HG03066 (cell line): ENCODE results near the gene NOL8.
A peak's percentile ranks its signal among the peaks of the same experiment; 100 is the strongest.

ENCODE experiments used
- ATAC-seq: cut with Tn5 transposase; IDR thresholded peaks from one replicate; pipeline ENCODE4 v1.9.1; 2021; ENCODE audit warnings: low read depth; ENCODE audit not compliant: unreplicated experiment

The NOL8 gene

DNA sequence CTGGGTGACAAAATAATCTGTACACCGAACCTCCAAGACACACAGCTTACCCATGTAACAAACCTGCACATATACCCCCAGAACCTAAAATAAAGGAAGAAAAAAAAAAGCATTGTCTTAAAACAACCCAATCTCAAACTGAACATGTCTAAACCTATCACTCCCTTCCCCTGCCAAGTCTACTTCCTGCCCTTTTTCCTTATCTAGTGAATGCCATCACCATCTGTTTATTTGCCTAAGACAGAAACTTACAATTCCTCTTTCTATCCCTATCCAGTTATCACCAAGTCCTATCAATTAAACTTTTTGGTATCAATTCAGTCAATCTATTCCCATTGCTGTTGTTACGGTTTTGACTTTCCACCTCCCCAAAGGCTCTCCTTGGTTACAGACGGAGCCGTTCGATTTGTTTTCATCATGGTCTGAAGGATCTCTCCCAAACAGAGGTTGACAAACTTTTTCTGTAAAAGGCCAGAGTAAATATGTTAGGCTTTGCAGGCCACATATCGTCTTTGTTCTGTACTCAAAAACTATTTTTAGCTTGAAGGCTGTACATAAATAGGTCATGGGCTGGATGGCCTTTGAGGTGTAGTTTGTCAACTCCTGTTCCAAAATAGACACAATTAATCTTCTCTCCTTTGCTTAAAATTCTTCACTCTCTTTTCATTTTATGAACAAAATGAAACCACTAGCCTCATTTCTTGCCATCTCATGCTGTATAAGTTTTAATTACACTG lies 12.1 kb downstream of the NOL8 start:
- ATAC-seq = no peak

DNA sequence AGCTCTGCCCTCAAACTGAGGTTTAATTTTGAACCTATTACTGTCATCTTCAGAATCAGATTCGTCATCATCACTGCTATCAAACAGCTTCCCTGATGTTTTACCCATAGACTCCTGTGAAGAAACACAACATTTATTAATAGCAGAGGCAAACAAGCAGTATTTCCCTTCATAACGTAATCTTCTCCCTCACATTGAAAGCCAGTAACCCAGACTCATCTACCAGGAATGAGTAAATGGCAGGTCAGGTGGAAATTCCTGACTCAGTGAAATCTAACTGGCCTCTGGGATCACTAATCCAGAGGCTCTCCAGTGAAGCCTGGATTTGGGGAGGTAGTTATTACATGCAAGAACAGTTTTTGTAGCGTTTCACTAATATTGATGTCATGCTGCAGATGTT lies 14.6 kb downstream of the NOL8 start:
- no peak for ATAC-seq

DNA sequence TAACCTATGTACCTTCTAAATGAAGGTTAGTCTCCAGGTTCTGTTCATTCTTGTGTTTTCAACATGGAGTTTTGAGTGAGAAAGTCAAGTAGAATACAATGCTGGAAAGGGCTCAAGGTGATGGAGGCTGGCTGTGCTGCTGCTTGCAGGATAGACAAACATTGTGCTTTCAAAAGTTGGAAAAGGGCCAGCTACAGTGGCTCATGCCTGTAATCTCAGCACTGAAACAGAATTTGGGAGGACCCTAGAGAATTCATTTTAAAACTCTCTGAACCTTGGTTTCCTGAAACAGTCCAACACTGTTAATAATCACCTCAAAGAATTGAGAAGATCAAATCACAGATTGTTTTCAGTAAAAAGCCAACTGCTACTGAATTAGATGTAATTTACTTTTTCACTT lies 16.3 kb downstream of the NOL8 start:
- ATAC-seq = no peak

DNA sequence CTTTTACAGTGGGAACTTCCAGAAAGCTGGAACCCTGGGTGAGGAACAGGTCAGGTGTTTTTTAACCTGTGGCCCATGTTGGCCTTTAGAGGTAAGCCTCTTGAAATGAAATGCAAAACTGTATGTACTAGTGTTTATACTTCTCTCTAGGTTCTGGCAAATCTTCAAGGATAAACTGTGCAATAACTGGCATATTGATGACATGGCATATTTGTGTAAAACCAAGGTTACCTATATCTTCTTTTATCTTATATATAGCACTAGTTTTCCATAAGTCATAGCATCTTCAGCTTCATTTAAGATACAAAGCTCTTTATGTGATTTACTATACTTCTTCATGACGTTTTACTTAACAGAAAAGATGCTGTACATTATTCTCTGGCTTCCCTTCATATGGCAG lies 24.2 kb downstream of the NOL8 start:
- no peak for ATAC-seq

DNA sequence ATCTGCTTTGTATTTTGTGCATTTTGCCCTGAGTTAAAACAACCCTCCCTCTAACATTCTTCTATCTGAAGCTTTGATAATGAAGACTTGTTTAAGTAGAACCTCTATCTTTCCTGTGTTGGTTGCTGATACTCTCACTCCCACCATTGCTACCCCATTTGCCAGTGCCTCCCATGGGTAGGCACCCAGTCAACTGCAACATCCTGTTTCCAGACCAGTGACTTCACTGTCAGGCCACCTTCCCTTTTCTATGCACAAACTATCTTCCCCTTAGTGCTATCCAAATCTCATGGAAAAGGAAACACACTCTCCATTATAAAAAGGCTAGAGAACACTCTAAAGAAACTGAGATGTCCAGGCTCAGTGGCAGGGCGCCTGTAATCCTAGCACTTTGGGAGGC lies 26.0 kb downstream of the NOL8 start:
- no peak for ATAC-seq

DNA sequence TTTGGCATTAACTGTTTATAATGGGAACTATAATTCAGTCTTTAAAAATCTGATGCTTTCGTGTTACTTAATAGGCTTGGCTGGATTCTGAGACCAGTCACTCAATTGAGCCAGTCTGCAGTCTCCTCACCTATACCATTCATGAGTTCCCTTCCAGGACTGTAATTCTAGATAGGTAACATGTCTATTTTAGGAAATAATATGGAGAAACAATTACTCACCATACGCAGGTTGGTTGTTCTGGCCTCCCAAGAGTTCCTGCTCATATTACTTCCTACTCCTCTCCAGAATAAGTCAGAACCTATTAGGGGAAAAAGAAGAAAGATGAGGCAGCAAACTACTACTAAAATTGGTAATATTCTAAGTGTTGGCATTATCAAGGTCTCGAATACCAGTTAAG lies 27.1 kb downstream of the NOL8 start:
- ATAC-seq = no peak

DNA sequence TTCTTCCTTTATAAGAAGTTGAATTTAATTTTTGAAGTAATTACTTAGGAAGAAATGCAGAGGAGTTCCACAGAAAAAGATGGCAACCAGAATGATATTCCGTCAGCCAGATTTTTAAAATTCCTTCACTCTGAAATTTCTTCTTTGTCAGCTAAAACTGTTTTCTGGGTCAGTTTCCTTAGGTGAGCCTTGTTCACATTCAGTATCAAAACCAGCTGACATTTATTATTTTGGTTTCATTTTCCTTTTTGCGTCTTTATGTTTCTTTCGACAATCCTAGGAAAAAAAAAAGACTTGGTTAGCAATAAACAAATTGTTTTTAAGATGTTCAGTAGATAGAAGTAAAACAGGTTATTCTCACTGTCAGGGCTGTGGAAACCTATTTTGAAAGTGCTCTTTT lies 27.5 kb downstream of the NOL8 start:
- no peak for ATAC-seq

DNA sequence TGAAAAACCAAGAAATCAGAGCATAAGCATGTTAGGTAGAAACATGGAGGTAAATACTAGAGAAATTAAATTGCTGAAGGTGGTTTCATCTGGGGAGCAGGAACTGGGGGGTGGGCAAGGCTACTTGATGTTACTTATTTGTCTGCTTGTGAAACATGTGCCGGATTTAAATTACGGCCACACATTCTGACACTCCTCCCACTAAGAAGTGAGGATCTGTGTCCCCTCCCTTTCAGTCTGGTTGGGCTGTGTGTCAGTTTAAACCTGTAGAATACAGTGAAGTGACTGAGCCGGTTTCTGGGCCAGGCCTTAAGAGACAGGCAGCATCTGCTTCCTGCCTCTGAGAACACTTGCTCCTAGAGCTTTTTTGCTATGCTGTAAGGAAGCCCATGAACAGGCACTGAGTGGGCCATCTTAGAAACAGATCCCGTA lies 29.3 kb downstream of the NOL8 start:
- ATAC-seq = no peak

DNA sequence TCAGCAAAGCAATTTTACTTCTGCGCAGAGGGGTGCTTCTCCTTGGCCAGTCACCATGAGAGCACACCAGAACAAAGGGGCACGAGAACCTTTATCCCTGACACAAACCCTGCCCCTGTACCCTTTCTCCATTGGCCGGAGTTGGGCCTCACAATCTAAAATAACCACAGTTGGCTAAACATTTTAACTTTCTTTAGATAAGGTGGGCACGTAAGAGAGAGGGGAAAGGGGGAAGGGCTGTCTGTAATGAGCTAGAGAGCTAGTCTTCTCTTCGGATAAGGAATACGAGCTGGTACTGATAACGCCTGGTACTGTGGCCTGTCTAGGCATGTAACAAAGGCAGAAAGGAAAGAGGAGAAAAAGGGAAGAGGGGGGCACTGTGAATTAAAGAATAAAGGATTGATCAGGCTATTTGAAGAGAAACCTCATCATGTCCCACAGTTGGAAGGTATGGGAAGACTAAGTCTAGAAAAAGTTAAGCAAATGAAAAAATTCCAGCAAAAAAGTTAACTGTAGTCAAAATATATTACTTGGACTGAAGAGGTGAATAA lies 29.8 kb downstream of the NOL8 start:
- no peak for ATAC-seq

DNA sequence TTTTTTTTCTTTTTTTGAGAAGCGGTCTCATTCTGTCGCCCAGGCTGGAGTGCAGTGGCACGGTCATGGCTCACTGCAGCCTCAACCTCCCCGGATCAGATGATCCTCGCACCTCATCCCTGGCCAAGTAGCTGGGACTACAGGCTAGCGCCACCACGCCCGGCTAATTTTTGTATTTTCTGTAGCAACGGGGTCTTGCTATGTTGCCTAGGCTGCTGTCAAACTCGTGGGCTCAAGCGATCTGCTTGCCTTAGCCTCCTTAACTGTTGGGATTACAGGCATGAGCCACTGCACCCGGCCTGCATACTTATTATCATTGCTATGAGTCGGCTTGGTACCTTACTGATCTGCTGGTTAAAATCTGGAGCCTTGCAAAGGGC lies 30.9 kb downstream of the NOL8 start:
- no peak for ATAC-seq

DNA sequence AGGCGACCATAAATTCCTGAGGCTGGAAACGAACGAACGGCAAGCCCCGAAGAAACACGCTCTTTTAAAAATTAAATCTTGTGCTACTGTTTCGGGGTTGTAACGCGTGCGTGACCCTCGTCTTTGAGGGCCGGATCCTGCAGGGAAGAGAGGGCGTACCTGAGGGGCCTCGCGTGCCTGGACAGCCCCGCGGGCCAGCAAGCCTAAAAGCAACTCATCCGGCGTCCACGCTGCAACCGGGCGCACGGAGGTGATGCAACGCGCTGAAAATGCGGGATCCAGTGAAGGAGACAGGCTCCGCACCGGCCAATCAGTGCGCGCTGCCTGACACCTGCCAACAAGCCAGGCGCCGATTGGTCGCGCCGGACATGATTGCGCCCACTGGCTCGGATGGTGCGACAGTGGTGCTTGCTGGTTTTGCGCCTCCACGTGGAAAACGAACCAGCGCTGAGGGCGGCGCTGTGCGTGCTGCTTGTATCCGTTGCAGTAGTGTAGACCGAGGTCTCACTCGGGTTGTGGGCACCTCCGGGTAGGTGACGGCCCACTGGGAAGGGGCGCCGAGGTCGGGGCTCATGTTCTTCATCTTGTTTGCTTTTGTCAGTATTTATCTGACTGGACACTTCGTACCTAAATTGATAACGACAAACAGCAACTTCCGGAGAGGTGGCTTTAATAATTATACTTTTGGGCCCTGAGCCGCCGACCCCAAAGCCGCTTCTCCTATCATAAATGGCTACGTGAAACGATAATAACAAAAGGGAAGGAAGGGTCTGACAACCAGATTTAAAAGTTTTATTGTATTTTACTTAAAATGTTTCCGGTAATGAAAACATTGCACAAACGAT lies 31.5 kb downstream of the NOL8 start, which contains the start of gene IARS1:
Gene IARS1, minus strand, starts transcription at position 246 of the 845 bp plus-strand sequence. CDS start 4,278 bp downstream, outside the sequence.
- peak; percentile 97 for ATAC-seq

DNA sequence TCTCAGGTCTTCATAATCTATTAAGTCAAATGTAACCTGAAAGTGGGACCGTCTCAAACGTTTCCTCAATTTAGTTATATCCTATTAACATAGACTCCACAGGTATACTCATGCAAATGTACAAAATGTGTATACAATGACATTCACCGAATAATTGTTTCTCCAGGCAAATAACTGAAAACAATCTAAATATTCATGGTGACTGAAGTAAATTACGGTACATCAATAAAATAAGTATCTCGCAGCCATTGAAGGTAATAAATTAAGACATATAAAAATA lies 32.1 kb downstream of the NOL8 start:
- ATAC-seq = no peak

DNA sequence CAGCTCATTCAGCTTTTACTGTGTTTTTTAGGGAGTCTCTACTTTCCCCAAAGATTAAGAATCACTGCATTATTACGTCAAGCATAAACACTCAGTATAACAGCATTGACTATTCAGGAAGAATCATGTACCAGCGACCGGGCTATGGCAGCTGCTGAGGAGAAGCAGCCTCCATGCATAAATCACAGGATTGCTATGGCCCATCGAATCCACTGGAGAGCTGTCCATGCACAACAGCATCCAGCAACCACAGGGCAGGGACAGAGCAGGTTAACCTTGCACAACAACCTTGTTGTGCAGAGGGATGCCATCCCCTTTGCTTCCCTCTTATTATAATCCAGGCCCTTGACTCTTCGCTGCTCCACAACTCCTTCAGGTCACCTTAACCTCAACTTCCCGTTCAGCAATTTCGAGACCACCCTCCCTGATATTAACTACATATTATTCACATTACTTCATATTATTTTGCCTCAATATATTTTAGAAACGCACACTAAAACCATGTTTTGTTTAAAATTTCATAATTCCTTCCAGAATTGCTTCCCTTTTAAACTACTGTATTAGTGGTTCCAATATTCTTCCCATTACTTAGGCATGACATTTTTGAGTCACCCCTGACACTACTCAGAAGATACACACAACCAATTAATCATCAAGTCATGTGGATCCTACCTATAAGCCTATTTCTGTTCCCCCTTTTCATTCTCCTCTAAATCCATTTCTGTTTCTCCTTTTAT lies 32.6 kb downstream of the NOL8 start:
- no peak for ATAC-seq

DNA sequence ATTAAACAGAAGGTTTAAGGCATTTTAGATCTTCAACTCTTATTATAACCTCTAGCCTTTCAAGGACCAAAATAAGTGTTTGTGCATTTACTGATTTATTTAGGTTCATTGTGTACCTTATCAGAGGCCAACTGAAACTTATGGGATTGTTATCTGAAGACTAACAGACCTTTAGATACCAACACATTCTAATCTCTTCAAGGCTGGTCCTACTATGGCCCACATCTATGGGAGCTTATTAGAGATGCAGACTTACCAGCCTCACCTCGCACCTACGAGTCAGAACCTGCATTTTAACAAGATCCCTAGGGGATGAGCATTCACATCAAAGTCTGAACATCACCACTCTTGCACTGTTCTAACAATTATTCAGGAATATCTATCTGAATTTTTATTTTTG lies 33.6 kb downstream of the NOL8 start:
- no peak for ATAC-seq

DNA sequence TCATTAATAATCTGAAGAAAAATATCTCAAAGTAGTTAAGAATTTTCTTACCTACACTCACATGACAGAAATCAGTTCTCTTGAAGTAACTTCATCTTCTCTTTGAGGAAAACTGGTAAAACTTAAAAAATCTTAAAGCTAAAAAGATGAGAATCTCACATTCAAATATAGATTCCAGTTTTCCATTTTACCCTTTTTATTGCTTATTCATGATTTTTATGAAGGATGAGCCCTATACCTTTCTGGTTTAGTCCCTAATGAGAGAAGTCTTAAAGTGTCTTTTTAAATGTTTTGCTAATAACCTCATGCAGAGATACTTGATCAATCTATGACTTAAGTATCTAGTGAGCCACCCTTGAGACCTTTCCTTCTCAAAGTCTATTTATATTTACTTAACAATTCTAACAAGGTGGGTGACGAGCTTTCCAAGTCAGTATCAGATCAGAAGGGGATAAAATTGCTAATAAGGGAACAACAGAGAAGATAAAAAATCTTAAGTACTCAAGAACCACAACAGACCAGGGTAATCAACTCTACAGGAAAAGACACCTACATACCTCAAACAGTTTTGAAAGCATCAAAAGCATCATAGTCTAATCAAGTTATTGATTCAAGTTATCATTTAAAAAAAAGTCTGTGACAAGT lies 34.2 kb downstream of the NOL8 start:
- no peak for ATAC-seq

DNA sequence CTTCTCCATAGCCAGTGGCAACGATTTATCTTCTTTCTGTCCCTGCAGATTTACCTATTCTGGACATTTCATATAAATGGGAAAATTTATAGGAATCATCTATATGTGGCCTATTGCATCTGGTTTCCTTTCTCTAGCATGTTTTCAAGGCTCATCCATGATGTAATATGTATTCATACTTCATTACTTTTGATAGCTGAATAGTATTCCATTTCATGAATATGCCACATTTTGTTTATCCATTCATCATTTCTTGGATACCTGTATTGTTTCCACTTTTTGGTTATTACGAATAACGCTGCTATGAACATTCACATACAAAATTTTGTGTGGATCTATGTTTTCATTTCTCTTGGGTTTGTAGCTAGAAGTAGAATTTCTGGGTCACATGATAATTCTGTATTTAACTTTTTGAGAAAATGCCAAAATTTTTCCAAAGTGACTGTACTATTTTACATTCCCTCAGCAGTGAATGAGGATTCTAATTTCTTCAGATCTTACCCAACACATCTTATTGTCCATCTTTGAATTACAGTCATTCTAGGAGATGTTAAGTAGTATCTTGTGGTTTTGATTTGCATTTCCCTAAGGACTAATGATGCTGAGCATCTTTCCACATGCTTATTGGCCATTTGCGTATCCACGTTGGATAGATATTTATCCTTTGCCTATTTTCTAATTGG lies 35.3 kb downstream of the NOL8 start:
- ATAC-seq = no peak

DNA sequence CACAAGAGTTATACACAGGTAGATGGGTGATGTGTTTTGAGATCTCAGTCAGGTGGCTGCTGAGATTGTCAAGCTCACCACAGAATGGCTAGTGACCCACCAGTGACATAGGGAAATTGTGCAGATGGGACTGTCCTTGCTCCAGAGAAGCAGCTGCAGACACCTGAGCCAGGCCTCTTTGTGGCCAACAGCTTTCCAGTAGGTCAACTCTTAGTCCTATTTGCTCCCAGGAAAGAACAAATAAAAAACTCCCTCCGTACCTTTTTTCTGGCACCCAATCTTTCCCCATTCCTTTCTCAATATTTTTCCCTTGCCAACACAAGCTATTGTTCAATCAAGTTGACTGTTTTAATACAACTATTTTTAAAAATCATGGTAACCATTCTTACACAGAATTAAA lies 45.8 kb downstream of the NOL8 start:
- no peak for ATAC-seq

DNA sequence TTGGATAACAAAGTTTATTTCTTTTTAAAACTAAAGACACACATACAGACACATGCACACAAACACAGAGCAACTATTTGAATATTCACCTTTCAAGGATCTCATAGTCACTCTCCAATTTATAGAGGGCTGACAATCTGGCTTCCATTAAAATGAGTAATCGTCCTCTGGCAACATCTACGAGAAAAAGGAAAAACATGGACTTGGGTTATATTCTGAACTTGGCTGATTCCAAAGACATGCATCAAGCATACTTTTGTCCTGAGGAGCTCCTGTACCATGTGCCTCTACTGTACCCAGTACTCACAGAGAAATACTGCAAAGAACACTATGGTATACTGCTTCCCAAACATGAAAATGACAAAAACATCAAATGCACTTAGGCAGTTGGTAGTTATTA lies 47.0 kb downstream of the NOL8 start:
- ATAC-seq = no peak

DNA sequence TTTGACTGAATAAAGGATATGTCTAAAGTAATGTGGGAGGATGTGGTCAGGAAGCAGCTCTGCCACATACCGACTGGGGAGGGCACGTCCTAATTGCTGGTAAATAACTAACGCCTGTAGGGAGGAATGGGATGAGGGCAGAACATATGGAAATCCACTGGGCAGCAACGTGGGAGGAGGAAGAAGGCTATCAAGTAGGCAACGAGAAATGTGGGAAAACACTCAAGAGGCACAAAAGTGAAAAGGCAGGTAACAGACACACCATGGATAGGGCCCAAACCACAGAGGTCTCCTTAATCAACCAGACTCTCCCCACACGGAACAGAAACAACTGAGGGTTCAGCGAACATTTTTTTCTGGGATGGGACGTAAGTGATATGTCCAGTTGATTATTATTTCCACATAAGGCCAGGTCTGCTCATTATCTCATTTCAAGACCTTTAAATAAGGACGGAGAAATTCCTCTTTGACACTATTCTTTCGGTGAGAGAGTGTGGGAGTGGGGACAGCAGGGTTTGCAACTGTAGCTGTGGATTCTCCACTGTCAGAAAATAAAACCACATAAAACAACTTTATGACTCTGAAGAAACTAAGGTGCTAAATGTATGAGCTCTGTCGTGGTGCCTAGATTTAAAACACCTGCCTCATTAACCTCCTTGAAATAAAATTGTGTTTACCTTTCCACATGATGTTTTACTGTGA lies 48.7 kb downstream of the NOL8 start:
- ATAC-seq = no peak

DNA sequence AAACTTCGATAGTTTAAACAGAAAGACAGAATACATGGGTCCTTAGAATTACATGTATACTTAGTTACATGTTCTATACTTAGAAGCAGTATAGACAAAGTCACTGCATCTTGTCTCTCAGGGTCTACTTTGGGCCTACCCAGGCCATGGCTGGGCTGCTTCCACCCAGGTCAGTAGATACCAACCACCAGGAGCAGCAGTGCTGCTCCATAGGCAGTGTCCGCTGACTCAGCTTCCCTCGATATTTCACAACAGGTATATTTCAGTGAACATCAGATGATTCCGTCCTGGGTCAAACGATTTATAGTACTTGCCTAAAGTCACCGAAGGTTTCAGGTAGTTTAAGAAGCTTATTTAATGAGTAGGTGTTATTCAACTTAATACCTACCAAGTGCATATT lies 49.6 kb downstream of the NOL8 start:
- no peak for ATAC-seq
